ENCODE data around the gene TUBG1. TPM values are rescaled to one million over a fixed set of nuclear protein-coding genes. Genes with fewer than 3 reads are reported as not detected.

The TUBG1 gene
- polyA plus RNA-seq, 1 donor (not counting 4 experiments of a cell fraction or from before 2014, with no cell fraction given), result 54.8 TPM

DNA sequence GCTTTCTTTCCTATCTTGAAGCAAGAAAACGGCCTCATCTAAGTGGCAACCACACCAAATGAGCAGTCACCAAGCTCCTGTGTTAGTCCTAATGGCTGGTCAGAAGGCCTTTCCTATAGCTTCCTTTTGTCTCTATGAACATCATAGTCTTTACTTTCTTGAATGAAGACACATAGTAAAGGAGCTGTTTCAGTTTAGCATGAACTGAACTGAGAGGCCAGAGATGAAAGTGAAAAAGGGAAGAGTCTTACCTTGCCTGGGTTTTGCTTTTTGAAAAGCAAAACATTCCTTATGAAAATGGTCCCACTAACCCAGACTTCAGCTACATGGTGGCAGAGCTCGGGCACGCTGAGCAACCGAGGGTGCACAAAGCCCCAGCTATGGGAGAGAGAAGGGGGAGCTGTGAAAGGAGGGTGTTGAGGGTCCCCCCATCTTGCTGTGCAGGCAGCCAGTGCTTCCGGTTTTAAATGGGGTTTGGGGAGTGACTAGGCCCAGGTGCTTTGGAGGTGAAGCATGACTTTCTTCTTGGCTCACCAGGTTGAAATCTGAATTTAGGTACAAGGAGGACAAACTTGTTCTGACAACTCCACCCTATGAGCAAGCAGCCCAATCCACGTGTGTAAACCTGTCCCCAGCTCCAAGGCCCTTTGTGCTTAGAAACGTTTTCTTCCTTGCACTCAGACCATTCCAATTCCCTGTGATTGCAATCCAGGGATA, 22.8 kb upstream of the TUBG1 start:
- FAIRE-seq, result peak; percentile 97
- TF ChIP-seq, protein P1, sequence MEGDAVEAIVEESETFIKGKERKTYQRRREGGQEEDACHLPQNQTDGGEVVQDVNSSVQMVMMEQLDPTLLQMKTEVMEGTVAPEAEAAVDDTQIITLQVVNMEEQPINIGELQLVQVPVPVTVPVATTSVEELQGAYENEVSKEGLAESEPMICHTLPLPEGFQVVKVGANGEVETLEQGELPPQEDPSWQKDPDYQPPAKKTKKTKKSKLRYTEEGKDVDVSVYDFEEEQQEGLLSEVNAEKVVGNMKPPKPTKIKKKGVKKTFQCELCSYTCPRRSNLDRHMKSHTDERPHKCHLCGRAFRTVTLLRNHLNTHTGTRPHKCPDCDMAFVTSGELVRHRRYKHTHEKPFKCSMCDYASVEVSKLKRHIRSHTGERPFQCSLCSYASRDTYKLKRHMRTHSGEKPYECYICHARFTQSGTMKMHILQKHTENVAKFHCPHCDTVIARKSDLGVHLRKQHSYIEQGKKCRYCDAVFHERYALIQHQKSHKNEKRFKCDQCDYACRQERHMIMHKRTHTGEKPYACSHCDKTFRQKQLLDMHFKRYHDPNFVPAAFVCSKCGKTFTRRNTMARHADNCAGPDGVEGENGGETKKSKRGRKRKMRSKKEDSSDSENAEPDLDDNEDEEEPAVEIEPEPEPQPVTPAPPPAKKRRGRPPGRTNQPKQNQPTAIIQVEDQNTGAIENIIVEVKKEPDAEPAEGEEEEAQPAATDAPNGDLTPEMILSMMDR (optimal IDR thresholded peaks at IDR 0.05 in 1 of 3, IDR thresholded peaks at IDR 0.05 in 1 of 3, conservative IDR thresholded peaks at IDR 0.05 in 1 of 3; ENCODE audit: extremely low read depth in 1 of 3, insufficient read depth in 2 of 3, low read length in 3 of 3), result no peak
- no peak for TF ChIP-seq EZH2 (IDR thresholded peaks at IDR 0.05; ENCODE audit: low read length)
- Histone ChIP-seq H2AFZ (ENCODE audit: control insufficient read depth, low read length) (peak overlapping the region; percentile 21), H3K9me1 (ENCODE audit: control insufficient read depth, extremely low read depth, insufficient read depth, low read length) (peaks cover 4% of the 10 kb centered on the region), H3K9me3 (ENCODE audit: control insufficient read depth, low read depth, low read length) (no peaks in the 10 kb centered on the region), H3K4me3 (ENCODE audit: control insufficient read depth in 2 of 3, extremely low read depth in 1 of 3, insufficient read depth in 2 of 3, low read depth in 1 of 3, low read length in 3 of 3) (peak overlapping the region in 2 of 3 experiments; percentile 39 to 50), H3K79me2 (ENCODE audit: control insufficient read depth, insufficient read depth, low read length) (no peaks in the 10 kb centered on the region), H3K4me1 (ENCODE audit: control insufficient read depth, extremely low read depth, insufficient read depth, low read length) (peaks cover 34% of the 10 kb centered on the region), H3K4me2 (ENCODE audit: control insufficient read depth, extremely low read depth, insufficient read depth, low read depth, low read length) (peak overlapping the region; percentile 88), H3K36me3 (ENCODE audit: control insufficient read depth in 2 of 2, extremely low read depth in 1 of 2, insufficient read depth in 2 of 2, low read length in 2 of 2) (peaks cover 32 to 43% of the 10 kb centered on the region in 2 experiments), H3K9ac (ENCODE audit: control insufficient read depth, extremely low read depth, insufficient read depth, low read length) (peak overlapping the region; percentile 48), H4K20me1 (ENCODE audit: control insufficient read depth, extremely low read depth, insufficient read depth, low read length) (no peaks in the 10 kb centered on the region), H3K27ac (ENCODE audit: control insufficient read depth, insufficient read depth, low read length) (peak overlapping the region; percentile 86), H3K27me3 (ENCODE audit: control insufficient read depth, extremely low read depth, insufficient read depth, low read length) (no peaks in the 10 kb centered on the region)
- dilution Hi-C loops (cut with MboI; ENCODE audit: extremely low pct_ligation_motif_present, low sequenced_read_pairs), result no loop called here
- no peak for DNase-seq (ENCODE audit: low read depth, low spot score)

DNA sequence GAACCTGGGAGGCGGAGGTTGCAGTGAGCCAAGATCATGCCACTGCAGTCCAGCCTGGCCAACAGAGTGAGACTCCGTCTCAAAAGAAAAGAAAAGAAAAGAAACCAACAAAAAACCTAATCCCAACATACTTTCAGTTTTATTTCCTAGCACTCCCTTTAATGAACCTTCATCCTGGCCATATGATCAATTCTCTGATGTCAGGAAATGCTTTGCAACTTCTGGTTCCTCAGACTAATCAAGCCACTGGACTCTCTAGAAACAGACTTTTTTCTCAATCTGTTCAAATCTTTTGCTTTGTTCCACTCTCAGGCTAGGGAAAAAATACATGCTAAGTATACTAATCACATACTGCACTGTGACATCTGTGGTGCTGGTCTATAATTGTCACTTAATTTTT, 18.6 kb upstream of the TUBG1 start:
- Histone ChIP-seq H3K27ac (ENCODE audit: control insufficient read depth, insufficient read depth, low read length) (no peak overlapping the region), H3K4me1 (ENCODE audit: control insufficient read depth, extremely low read depth, insufficient read depth, low read length) (peaks cover 24% of the 10 kb centered on the region), H3K9me3 (ENCODE audit: control insufficient read depth, low read depth, low read length) (no peaks in the 10 kb centered on the region), H3K4me3 (ENCODE audit: control insufficient read depth in 2 of 3, extremely low read depth in 1 of 3, insufficient read depth in 2 of 3, low read depth in 1 of 3, low read length in 3 of 3) (no peak overlapping the region), H3K9me1 (ENCODE audit: control insufficient read depth, extremely low read depth, insufficient read depth, low read length) (no peaks in the 10 kb centered on the region), H4K20me1 (ENCODE audit: control insufficient read depth, extremely low read depth, insufficient read depth, low read length) (no peaks in the 10 kb centered on the region), H3K27me3 (ENCODE audit: control insufficient read depth, extremely low read depth, insufficient read depth, low read length) (no peaks in the 10 kb centered on the region), H3K9ac (ENCODE audit: control insufficient read depth, extremely low read depth, insufficient read depth, low read length) (no peak overlapping the region), H3K79me2 (ENCODE audit: control insufficient read depth, insufficient read depth, low read length) (peaks cover 2% of the 10 kb centered on the region), H2AFZ (ENCODE audit: control insufficient read depth, low read length) (no peak overlapping the region), H3K36me3 (ENCODE audit: control insufficient read depth in 2 of 2, extremely low read depth in 1 of 2, insufficient read depth in 2 of 2, low read length in 2 of 2) (peaks cover 10 to 11% of the 10 kb centered on the region in 2 experiments), H3K4me2 (ENCODE audit: control insufficient read depth, extremely low read depth, insufficient read depth, low read depth, low read length) (no peak overlapping the region)
- TF ChIP-seq EZH2 (IDR thresholded peaks at IDR 0.05; ENCODE audit: low read length), result no peak
- TF ChIP-seq, protein P1 (optimal IDR thresholded peaks at IDR 0.05 in 1 of 3, IDR thresholded peaks at IDR 0.05 in 1 of 3, conservative IDR thresholded peaks at IDR 0.05 in 1 of 3; ENCODE audit: extremely low read depth in 1 of 3, insufficient read depth in 2 of 3, low read length in 3 of 3), result no peak
- no peak for FAIRE-seq
- dilution Hi-C loops (cut with MboI; ENCODE audit: extremely low pct_ligation_motif_present, low sequenced_read_pairs), result no loop called here
- DNase-seq (ENCODE audit: low read depth, low spot score), result no peak

All from keratinocyte (primary cell).